Glutamatergic neuron (in vitro differentiated cells): ENCODE data around the gene CCDC154. TPM values are rescaled to one million over a fixed set of nuclear protein-coding genes. Genes with fewer than 3 reads are reported as not detected.

ENCODE experiments used
- DNase-seq: peaks from one replicate; pipeline ENCODE4 v3.0.0; 2022
- H3K27ac Mint-ChIP-seq: one replicate; pipeline ENCODE4 v1.8.0; 2020; ENCODE audit warnings: mild to moderate bottlenecking, mixed read lengths, inconsistent platforms; ENCODE audit not compliant: unreplicated experiment
- H3K27me3 Mint-ChIP-seq: one replicate; pipeline ENCODE4 v1.8.0; 2020; ENCODE audit warnings: mild to moderate bottlenecking, moderate library complexity, mixed read lengths, inconsistent platforms; ENCODE audit not compliant: unreplicated experiment
- H3K36me3 Mint-ChIP-seq: one replicate; pipeline ENCODE4 v1.8.0; 2020; ENCODE audit warnings: mild to moderate bottlenecking, mixed read lengths, inconsistent platforms; ENCODE audit not compliant: unreplicated experiment
- H3K4me1 Mint-ChIP-seq: one replicate; pipeline ENCODE4 v1.8.0; 2020; ENCODE audit warnings: mild to moderate bottlenecking, low read depth, mixed read lengths, inconsistent platforms; ENCODE audit not compliant: unreplicated experiment
- H3K4me3 Mint-ChIP-seq: one replicate; pipeline ENCODE4 v1.8.0; 2020; ENCODE audit warnings: mild to moderate bottlenecking, mixed read lengths, inconsistent platforms; ENCODE audit not compliant: unreplicated experiment
- H3K9me3 Mint-ChIP-seq: one replicate; pipeline ENCODE4 v1.8.0; 2020; ENCODE audit warnings: mild to moderate bottlenecking, moderate library complexity, mixed read lengths, inconsistent platforms; ENCODE audit not compliant: unreplicated experiment
- CTCF ChIP-seq: fragments of 200-600 bp; sonication (generic); IDR thresholded peaks from one replicate; pipeline ENCODE4 v1.5.0; 2021; ENCODE audit not compliant: partially characterized antibody, unreplicated experiment
- total RNA-seq: library from RNA; stranded (reverse); fragmentation: NEBNext Ultra II Directional; extraction: Animal tissue kit (Norgen Biotek cat#: 25700); gene quantifications from one replicate; pipeline ENCODE4 v1.2.1, GENCODE V29; 2021; ENCODE audit not compliant: unreplicated experiment

Gene CCDC154
- total RNA-seq, 1 donor from 2014 or later: 4.2 TPM

- TF ChIP-seq CTCF: no peak
- H3K4me3 Mint-ChIP-seq: no peak overlapping the region
- H3K4me1 Mint-ChIP-seq: no peaks in the 10 kb centered on the region
- no peaks in the 10 kb centered on the region for H3K36me3 Mint-ChIP-seq
- DNase-seq: no peak
- peaks cover 3% of the 10 kb centered on the region for H3K27me3 Mint-ChIP-seq
- peaks cover 2% of the 10 kb centered on the region for H3K9me3 Mint-ChIP-seq
- H3K27ac Mint-ChIP-seq: no peak overlapping the region
Measured at GRCh38 chr16:1449201-1449788, 4.9 kb upstream of the CCDC154 start.

- no peak for TF ChIP-seq CTCF
- H3K36me3 Mint-ChIP-seq: no peaks in the 10 kb centered on the region
- no peaks in the 10 kb centered on the region for H3K4me1 Mint-ChIP-seq
- H3K27me3 Mint-ChIP-seq: peaks cover 2% of the 10 kb centered on the region
- no peak for DNase-seq
- peaks cover 2% of the 10 kb centered on the region for H3K9me3 Mint-ChIP-seq
- H3K4me3 Mint-ChIP-seq: no peak overlapping the region
- no peak overlapping the region for H3K27ac Mint-ChIP-seq
Measured at GRCh38 chr16:1448536-1449116, 4.3 kb upstream of the CCDC154 start.

- Mint-ChIP-seq H3K27ac (no peak overlapping the region), H3K27me3 (peaks cover 2% of the 10 kb centered on the region), H3K4me3 (no peak overlapping the region), H3K4me1 (no peaks in the 10 kb centered on the region), H3K36me3 (no peaks in the 10 kb centered on the region), H3K9me3 (peaks cover 2% of the 10 kb centered on the region)
- DNase-seq: no peak
- TF ChIP-seq CTCF: no peak
Measured at GRCh38 chr16:1447965-1448364, 3.6 kb upstream of the CCDC154 start.

- no peak for DNase-seq
- Mint-ChIP-seq H3K27me3 (no peaks in the 10 kb centered on the region), H3K27ac (no peak overlapping the region), H3K4me1 (no peaks in the 10 kb centered on the region), H3K36me3 (no peaks in the 10 kb centered on the region), H3K4me3 (no peak overlapping the region), H3K9me3 (peaks cover 2% of the 10 kb centered on the region)
- no peak for TF ChIP-seq CTCF
Measured at GRCh38 chr16:1446296-1447080, 2.1 kb upstream of the CCDC154 start.
